ENCODE results near the gene MAD1L1.

- TF ChIP-seq, protein P1, sequence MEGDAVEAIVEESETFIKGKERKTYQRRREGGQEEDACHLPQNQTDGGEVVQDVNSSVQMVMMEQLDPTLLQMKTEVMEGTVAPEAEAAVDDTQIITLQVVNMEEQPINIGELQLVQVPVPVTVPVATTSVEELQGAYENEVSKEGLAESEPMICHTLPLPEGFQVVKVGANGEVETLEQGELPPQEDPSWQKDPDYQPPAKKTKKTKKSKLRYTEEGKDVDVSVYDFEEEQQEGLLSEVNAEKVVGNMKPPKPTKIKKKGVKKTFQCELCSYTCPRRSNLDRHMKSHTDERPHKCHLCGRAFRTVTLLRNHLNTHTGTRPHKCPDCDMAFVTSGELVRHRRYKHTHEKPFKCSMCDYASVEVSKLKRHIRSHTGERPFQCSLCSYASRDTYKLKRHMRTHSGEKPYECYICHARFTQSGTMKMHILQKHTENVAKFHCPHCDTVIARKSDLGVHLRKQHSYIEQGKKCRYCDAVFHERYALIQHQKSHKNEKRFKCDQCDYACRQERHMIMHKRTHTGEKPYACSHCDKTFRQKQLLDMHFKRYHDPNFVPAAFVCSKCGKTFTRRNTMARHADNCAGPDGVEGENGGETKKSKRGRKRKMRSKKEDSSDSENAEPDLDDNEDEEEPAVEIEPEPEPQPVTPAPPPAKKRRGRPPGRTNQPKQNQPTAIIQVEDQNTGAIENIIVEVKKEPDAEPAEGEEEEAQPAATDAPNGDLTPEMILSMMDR (IDR thresholded peaks at IDR 0.05), result no peak
- no peak for TF ChIP-seq POLR2AphosphoS5 (IDR thresholded peaks at IDR 0.05)
Measured at GRCh38 chr7:1963575-1963974, 269.2 kb downstream of the MAD1L1 start.
